NB4 (cell line): ENCODE data around the gene DNMT3A.

Experiments used
- DNase-seq: peaks from one replicate; pipeline ENCODE4 v3.0.0; 2010; ENCODE audit warnings: low read depth
- H3K4me3 ChIP-seq: one replicate; pipeline ENCODE4 v1.5.1; 2011; ENCODE audit warnings: mild to moderate bottlenecking, low read depth, low read length, moderate library complexity
- MYC ChIP-seq: IDR thresholded peaks from 2 replicates; pipeline ENCODE4 v1.6.1; 2011; ENCODE audit warnings: low read depth, low read length
- POLR2A ChIP-seq: IDR thresholded peaks from 2 replicates; pipeline ENCODE4 v1.6.1; 2011; ENCODE audit warnings: mild to moderate bottlenecking; ENCODE audit not compliant: insufficient read length; ENCODE audit errors: extremely low read depth
- TF ChIP-seq, protein P1 (sequence below): IDR thresholded peaks from 2 replicates; pipeline ENCODE4 v1.6.1; 2011; ENCODE audit warnings: low read depth, low read length
- TF ChIP-seq, protein P2 (sequence below): IDR thresholded peaks from one replicate; pipeline ENCODE4 v1.5.1; 2012; ENCODE audit warnings: low read depth, low read length

The DNMT3A gene

DNA sequence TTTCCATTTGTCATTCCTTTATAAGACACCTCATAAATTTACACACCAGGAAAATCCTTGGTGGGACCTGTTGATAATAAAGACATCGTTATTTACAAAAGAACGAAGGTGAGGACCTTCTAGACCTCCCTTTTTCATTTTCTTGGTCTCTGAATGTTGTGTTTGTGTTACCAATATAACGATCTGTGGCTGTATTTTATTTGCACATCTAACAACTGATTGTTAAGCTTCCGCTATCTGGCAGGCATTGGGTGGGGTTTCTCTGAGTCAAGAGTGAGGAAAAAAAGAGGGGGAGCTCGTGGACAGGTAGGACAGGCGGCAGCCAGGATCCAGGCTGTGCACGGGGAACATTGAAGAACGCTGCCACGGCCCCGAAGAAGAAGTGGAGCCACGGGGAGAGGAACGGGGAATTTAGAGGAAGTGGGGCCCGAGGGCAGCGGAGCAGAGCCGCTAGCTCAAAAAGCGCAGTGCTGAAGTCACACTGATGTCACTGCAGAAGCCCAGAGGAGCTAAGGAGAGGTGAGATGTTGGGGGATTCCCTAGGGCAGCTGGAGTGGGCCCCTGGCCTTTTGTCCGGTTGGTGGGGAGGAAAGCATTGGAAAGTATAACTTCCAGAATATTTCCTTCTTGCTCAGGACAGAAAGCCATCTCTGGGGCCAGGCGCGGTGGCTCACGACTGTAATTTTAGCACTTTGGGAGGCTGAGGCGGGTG, 20.9 kb upstream of the DNMT3A start:
- H3K4me3 ChIP-seq: peak overlapping the region; percentile 62
- DNase-seq: peak; percentile 79
- TF ChIP-seq, protein P1, sequence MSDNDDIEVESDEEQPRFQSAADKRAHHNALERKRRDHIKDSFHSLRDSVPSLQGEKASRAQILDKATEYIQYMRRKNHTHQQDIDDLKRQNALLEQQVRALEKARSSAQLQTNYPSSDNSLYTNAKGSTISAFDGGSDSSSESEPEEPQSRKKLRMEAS: 0 out of 2 replicates have a peak, but pooled peaks have one; percentile 6
- TF ChIP-seq MYC: no peak

DNA sequence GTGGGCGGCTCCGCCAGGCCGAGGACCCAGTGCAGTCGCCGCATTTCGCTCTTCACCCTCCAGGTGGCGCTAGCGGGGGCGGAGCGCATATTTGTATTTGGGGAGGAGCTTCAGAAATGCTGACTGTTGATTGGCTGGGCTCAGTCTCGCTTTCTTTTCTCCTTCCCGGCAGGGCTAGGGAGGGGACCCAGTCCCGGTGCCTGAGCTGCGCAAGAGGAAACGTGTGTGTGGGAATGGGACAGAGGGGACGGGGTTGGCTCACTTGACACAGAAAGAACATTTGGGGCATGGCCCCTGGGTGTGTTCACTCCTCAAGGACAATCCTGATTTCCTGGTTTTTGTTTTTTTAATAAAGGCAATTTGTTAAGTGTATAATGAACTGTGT, 20.3 kb upstream of the DNMT3A start:
- peak overlapping the region; percentile 62 for H3K4me3 ChIP-seq
- DNase-seq: peak; percentile 94
- TF ChIP-seq, protein P1: no peak
- TF ChIP-seq, protein P2, sequence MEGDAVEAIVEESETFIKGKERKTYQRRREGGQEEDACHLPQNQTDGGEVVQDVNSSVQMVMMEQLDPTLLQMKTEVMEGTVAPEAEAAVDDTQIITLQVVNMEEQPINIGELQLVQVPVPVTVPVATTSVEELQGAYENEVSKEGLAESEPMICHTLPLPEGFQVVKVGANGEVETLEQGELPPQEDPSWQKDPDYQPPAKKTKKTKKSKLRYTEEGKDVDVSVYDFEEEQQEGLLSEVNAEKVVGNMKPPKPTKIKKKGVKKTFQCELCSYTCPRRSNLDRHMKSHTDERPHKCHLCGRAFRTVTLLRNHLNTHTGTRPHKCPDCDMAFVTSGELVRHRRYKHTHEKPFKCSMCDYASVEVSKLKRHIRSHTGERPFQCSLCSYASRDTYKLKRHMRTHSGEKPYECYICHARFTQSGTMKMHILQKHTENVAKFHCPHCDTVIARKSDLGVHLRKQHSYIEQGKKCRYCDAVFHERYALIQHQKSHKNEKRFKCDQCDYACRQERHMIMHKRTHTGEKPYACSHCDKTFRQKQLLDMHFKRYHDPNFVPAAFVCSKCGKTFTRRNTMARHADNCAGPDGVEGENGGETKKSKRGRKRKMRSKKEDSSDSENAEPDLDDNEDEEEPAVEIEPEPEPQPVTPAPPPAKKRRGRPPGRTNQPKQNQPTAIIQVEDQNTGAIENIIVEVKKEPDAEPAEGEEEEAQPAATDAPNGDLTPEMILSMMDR: peak; percentile 96
- TF ChIP-seq POLR2A (peak; percentile 34), MYC (no peak)

DNA sequence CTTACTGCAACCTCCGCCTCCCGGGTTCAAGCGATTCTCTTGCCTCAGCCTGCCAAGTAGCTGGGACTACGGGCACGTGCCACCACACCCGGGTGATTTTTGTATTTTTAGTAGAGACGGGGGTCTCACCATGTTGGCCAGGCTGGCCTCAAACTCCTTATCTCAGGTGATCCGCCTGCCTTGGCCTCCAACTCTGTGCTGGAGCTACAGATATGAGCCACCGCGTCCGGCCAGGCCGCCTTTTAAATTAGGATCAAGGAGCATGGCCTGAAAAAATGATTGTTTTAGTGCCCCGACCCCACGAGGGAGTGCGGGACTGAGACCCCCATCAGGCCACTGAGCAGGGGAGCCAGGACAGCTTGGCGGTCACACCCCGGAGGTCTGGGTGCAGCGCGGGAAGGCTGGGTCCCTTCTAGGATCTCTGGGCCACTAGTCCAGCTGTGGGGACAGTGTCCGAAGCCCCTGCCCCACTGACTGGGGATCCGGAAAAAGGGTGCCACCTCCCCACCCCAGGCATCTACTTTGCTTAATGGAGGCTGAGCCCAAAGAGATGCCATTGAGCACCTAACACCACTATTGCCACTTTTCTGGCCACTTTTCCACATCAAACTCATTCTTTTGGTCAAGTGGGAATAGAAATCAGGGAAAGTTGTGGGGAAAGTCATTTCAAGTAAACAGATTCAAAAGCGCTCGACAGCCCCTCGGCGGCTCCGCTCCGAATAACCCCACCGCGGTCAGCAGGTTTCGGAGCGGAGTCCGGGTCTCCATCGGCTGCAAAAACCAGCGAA, 19.7 kb upstream of the DNMT3A start:
- H3K4me3 ChIP-seq: no peak overlapping the region
- TF ChIP-seq, protein P1: no peak
- TF ChIP-seq MYC (no peak), POLR2A (no peak)
- TF ChIP-seq, protein P2: no peak
- no peak for DNase-seq

DNA sequence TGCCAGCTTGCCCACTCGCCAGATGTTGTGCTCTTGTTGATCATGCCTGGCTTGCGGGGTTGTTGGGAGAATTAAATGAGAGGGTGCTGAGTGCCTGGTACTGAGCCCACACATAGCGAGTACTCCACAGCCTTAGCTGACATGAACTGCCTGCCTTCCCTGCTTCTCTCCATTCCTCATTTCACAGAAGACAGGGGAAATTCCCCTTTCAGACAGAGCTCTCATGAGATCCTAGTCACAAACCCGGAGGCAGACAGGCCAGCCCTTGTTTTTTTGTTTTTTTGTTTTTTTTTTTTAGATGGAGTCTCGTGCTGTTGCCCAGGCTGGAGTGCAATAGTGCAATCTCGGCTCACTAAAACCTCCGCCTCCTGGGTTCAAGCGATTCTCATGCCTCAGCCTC, 17.1 kb upstream of the DNMT3A start:
- DNase-seq: no peak
- no peak overlapping the region for H3K4me3 ChIP-seq
- TF ChIP-seq, protein P1: no peak
- no peak for TF ChIP-seq POLR2A
- TF ChIP-seq, protein P2: no peak
- no peak for TF ChIP-seq MYC

GRCh38 chr2:25358249-25358815, 16.6 kb upstream of the DNMT3A start:
- no peak for DNase-seq
- TF ChIP-seq MYC (no peak), POLR2A (no peak)
- TF ChIP-seq, protein P1: no peak
- TF ChIP-seq, protein P2: no peak
- H3K4me3 ChIP-seq: no peak overlapping the region

GRCh38 chr2:25356088-25356487, 14.4 kb upstream of the DNMT3A start:
- no peak overlapping the region for H3K4me3 ChIP-seq
- DNase-seq: no peak
- TF ChIP-seq, protein P2: no peak
- TF ChIP-seq, protein P1: no peak
- no peak for TF ChIP-seq MYC
- no peak for TF ChIP-seq POLR2A
